ENCODE data around the gene GGACT. TPM values are rescaled to one million over a fixed set of nuclear protein-coding genes. Genes with fewer than 3 reads are reported as not detected.

The GGACT gene
- total RNA-seq, 2 experiments from 2014 or later = 2.4 to 2.9 TPM

GRCh38 chr13:100521851-100522617 is 66.6 kb downstream of the GGACT start:
- H3K27me3 Mint-ChIP-seq = no peaks in the 10 kb centered on the region

GRCh38 chr13:100520936-100521850 is 67.4 kb downstream of the GGACT start:
- H3K27ac ChIP-seq (ENCODE audit: low read depth in 1 of 2, low read length in 2 of 2) = no peak overlapping the region
- Mint-ChIP-seq H3K36me3 (ENCODE audit: low read depth) (peaks cover 5% of the 10 kb centered on the region), H3K4me3 (peak overlapping the region; percentile 79), H3K9me3 (no peaks in the 10 kb centered on the region), H3K27ac (no peak overlapping the region), H3K27me3 (no peaks in the 10 kb centered on the region), H3K4me1 (ENCODE audit: low read depth) (peaks cover 26% of the 10 kb centered on the region)
- peaks cover 21% of the 10 kb centered on the region for H3K4me1 ChIP-seq (ENCODE audit: insufficient read depth, low read length)
- CTCF ChIA-PET = no interaction called here
- peak overlapping the region; percentile 40 for H3K4me3 ChIP-seq (ENCODE audit: low read length)
- intact Hi-C loops (cut with DNase I, micrococcal nuclease) = no loop called here
- POLR2A ChIA-PET = no interaction called here
- no peaks in the 10 kb centered on the region for H3K9me3 ChIP-seq (ENCODE audit: control insufficient read depth in 1 of 2, insufficient read depth in 1 of 2, low read length in 2 of 2)
- DNase-seq = no peak
- no peaks in the 10 kb centered on the region for H3K27me3 ChIP-seq (ENCODE audit: control insufficient read depth in 1 of 2, insufficient read depth in 2 of 2, low read length in 2 of 2)
- H3K36me3 ChIP-seq (ENCODE audit: insufficient read depth, low read length) = no peaks in the 10 kb centered on the region
- ATAC-seq (ENCODE audit: poor library complexity) = no peak
- TF ChIP-seq CTCF (IDR thresholded peaks at IDR 0.05) = no peak

More at GRCh38 chr13:100521851-100522617, 66.6 kb downstream of the GGACT start:
- Histone ChIP-seq H3K27me3 (ENCODE audit: control insufficient read depth in 1 of 2, insufficient read depth in 2 of 2, low read length in 2 of 2) (no peaks in the 10 kb centered on the region), H3K4me1 (ENCODE audit: insufficient read depth, low read length) (peaks cover 21% of the 10 kb centered on the region), H3K27ac (ENCODE audit: low read depth in 1 of 2, low read length in 2 of 2) (no peak overlapping the region), H3K9me3 (ENCODE audit: control insufficient read depth in 1 of 2, insufficient read depth in 1 of 2, low read length in 2 of 2) (no peaks in the 10 kb centered on the region), H3K4me3 (ENCODE audit: low read length) (peak overlapping the region; percentile 40), H3K36me3 (ENCODE audit: insufficient read depth, low read length) (no peaks in the 10 kb centered on the region)
- peak in 2 of 14 experiments; percentile 19 to 37 for DNase-seq
- Mint-ChIP-seq H3K36me3 (ENCODE audit: low read depth) (peaks cover 5% of the 10 kb centered on the region), H3K4me3 (peak overlapping the region; percentile 79), H3K9me3 (no peaks in the 10 kb centered on the region), H3K4me1 (ENCODE audit: low read depth) (peaks cover 26% of the 10 kb centered on the region), H3K27ac (no peak overlapping the region)
- no peak for TF ChIP-seq CTCF (IDR thresholded peaks at IDR 0.05)
- ChIA-PET CTCF (no interaction called here), POLR2A (no interaction called here)
- intact Hi-C loops (cut with DNase I, micrococcal nuclease) = no loop called here
- peak; percentile 43 for ATAC-seq (ENCODE audit: poor library complexity)

GRCh38 chr13:100519626-100520025 is 69.0 kb downstream of the GGACT start:
- no peak for TF ChIP-seq CTCF (IDR thresholded peaks at IDR 0.05)
- Mint-ChIP-seq H3K36me3 (ENCODE audit: low read depth) (no peaks in the 10 kb centered on the region), H3K9me3 (no peaks in the 10 kb centered on the region), H3K27me3 (no peaks in the 10 kb centered on the region), H3K4me1 (ENCODE audit: low read depth) (peaks cover 30% of the 10 kb centered on the region), H3K27ac (no peak overlapping the region), H3K4me3 (no peak overlapping the region)
- Histone ChIP-seq H3K4me1 (ENCODE audit: insufficient read depth, low read length) (peaks cover 21% of the 10 kb centered on the region), H3K36me3 (ENCODE audit: insufficient read depth, low read length) (no peaks in the 10 kb centered on the region), H3K4me3 (ENCODE audit: low read length) (no peak overlapping the region), H3K27ac (ENCODE audit: low read depth in 1 of 2, low read length in 2 of 2) (no peak overlapping the region), H3K27me3 (ENCODE audit: control insufficient read depth in 1 of 2, insufficient read depth in 2 of 2, low read length in 2 of 2) (no peaks in the 10 kb centered on the region), H3K9me3 (ENCODE audit: control insufficient read depth in 1 of 2, insufficient read depth in 1 of 2, low read length in 2 of 2) (no peaks in the 10 kb centered on the region)
- CTCF ChIA-PET = no interaction called here
- POLR2A ChIA-PET = no interaction called here
- DNase-seq = no peak
- no peak for ATAC-seq (ENCODE audit: poor library complexity)
- intact Hi-C loops (cut with DNase I, micrococcal nuclease) = loop anchor here in 1 of 2 experiments (10.0 kb wide), 1 partner anchor 995 kb away; no protein-coding TSS in a partner anchor

Data from CD4-positive, alpha-beta T cell (primary cell).